AG04449 (cell line): Measurements from ENCODE around the gene GPC1.

Experiments used
- CTCF ChIA-PET: fragments of 350-600 bp; formaldehyde crosslinking; extraction: SDS; loops from one replicate; lab custom pipeline; 2021; ENCODE audit warnings: antibody characterized with exemption; lab: Yijun Ruan, JAX
- POLR2A ChIA-PET: fragments of 400-600, 350-600 bp; formaldehyde crosslinking; extraction: SDS; loops from one replicate; lab custom pipeline; 2020; ENCODE audit warnings: antibody characterized with exemption, inconsistent platforms; lab: Yijun Ruan, JAX
- DNase-seq: peaks from one replicate; pipeline ENCODE4 v3.0.0-alpha.2; 2010; ENCODE audit warnings: low read depth, low spot score
- H3K4me3 ChIP-seq: 2 replicates; pipeline ENCODE4 v1.5.1; 2011; ENCODE audit warnings: low read depth, mild to moderate bottlenecking, control low read depth, low read length
- TF ChIP-seq, protein P1 (sequence below): IDR thresholded peaks from one replicate; pipeline ENCODE4 v1.5.1; 2011; ENCODE audit warnings: mild to moderate bottlenecking, moderate library complexity, low read length, control low read depth, inconsistent platforms; ENCODE audit not compliant: insufficient read depth; ENCODE audit errors: missing control alignments

GPC1 gene

DNA sequence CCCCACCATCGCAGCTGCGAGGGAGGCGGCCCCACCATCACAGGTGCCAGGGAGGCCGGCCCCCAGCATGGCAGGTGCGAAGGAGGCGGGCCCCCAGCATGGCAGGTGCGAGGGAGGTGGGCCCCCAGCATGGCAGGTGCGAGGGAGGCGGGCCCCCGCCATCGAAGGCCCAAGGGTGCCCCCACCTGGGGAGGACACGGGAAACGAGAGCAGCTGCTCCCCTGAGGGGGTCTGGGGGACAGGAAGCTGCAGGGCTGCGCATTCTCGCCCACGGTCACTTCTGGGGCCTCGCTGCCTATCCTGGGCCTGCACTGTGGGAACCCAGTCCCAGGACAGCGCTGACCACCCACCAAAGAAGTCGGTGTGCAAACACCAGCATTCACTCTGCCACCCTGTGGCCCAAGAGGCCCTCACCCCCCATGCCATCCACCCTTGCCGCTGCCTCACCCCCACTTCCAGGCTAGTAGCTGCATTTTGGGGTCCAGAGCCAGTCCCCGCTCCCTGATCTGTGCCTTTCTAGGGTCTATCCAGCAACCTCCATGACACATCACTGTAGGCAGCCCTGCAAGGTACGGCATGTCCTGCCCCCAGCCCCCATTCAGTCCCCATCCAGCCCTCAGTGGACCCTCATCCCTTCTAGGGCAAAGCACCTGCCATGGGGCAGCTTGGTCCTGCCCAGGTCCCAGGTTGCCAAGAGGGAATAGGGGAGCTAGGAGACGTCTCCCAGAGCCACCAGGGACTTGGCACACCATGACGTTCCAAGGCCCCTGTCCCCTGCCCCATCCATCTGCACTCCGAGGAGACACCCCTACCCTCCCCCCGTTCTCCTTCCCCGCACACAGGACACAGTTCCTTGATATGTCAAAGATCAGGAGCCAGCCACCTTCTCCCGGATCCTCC, 24.0 kb upstream of the GPC1 start:
- no peak for DNase-seq
- ChIA-PET CTCF (interaction anchor here (1.3 kb wide), 1 partner anchor 16 kb away, joined by 4 read pairs; no protein-coding TSS in a partner anchor), POLR2A (interaction anchor here (0.6 kb wide), 1 partner anchor 387 kb away, joined by 3 read pairs; the partner anchor contains the start of gene NDUFA10)

DNA sequence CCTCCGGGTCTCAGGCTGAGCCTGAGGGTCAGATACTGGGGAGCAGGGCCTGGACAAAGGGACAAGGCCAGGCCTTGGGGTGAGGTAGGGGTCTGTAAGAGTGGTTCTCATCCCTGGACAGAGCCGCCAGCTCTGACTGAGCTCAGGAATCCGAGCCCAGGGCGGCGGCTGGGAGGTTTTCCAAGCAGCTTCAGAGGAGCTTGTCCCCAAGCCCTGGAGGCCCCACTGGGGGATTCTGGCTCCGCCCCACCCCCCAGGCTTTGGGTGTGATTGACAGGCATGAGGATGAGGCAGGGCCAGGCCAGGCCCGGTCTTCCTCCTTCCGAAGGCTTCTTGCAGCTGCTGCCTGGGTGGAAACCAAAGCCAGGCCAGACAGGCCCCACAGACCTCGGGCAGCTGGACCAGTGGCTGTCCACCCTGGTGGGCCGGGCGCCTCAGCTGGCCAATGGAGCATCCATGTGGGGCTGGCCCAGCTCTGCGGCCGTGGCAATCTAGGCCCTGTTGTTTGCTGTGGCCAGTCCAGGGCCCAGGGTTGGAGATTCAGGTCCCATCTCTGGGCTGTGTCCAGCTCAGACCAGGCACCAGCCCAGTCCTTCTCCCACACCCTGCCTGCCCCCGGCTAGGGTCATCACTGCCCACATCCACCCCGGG, 23.1 kb upstream of the GPC1 start:
- no peak for DNase-seq
- TF ChIP-seq, protein P1, sequence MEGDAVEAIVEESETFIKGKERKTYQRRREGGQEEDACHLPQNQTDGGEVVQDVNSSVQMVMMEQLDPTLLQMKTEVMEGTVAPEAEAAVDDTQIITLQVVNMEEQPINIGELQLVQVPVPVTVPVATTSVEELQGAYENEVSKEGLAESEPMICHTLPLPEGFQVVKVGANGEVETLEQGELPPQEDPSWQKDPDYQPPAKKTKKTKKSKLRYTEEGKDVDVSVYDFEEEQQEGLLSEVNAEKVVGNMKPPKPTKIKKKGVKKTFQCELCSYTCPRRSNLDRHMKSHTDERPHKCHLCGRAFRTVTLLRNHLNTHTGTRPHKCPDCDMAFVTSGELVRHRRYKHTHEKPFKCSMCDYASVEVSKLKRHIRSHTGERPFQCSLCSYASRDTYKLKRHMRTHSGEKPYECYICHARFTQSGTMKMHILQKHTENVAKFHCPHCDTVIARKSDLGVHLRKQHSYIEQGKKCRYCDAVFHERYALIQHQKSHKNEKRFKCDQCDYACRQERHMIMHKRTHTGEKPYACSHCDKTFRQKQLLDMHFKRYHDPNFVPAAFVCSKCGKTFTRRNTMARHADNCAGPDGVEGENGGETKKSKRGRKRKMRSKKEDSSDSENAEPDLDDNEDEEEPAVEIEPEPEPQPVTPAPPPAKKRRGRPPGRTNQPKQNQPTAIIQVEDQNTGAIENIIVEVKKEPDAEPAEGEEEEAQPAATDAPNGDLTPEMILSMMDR: no peak
- ChIA-PET POLR2A (interaction anchor here (0.6 kb wide), 1 partner anchor 387 kb away, joined by 3 read pairs; the partner anchor contains the start of gene NDUFA10), CTCF (interaction anchor here (1.3 kb wide), 1 partner anchor 15 kb away, joined by 4 read pairs; no protein-coding TSS in a partner anchor)
- no peak overlapping the region for H3K4me3 ChIP-seq

More for the DNA sequence above, 24.0 kb upstream of the GPC1 start:
- TF ChIP-seq, protein P1: no peak
- no peak overlapping the region for H3K4me3 ChIP-seq

DNA sequence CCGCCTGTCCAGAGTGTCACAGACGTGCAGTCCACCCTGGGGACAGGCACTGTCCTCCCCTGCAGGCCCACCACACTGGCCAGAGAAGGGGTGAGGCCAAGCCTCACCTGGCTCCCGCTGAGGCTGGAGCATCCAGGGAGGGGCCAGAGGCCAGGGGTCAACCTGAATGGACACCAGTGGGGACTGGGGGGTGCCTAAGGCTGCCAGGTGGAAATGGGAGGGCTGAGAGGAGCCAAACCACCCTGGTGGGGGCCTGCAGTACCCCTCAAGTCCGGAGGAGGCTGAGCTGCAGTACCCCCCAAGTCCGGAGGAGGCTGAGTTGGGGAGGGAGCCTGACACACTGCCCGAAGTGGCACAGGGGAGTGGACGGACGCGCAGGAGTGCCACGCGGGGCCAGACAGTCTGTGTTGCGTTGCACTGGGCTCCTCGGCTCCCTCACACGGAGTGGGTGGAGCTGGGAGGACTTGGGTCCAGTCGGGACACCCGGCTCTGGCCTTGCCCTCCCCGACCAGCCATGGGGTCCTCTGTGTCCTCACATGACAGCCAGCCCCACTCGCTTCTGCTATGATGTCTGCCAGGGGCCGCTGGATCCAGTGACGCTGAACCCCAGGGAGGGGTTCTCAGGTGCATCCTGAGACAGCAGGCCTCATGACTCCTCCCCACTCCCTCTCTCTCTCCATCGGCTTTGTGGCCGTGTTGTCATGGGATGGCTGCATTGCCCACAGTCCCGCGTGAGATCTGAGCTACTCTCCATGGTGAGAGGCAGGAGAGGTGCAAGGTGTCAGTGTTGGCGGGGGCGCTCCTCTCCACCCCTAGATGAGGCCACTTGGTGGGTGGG, 22.3 kb upstream of the GPC1 start:
- TF ChIP-seq, protein P1: no peak
- ChIA-PET CTCF (interaction anchor here (1.3 kb wide), 1 partner anchor 14 kb away, joined by 4 read pairs; no protein-coding TSS in a partner anchor), POLR2A (no interaction called here)
- H3K4me3 ChIP-seq: no peak overlapping the region
- DNase-seq: no peak

DNA sequence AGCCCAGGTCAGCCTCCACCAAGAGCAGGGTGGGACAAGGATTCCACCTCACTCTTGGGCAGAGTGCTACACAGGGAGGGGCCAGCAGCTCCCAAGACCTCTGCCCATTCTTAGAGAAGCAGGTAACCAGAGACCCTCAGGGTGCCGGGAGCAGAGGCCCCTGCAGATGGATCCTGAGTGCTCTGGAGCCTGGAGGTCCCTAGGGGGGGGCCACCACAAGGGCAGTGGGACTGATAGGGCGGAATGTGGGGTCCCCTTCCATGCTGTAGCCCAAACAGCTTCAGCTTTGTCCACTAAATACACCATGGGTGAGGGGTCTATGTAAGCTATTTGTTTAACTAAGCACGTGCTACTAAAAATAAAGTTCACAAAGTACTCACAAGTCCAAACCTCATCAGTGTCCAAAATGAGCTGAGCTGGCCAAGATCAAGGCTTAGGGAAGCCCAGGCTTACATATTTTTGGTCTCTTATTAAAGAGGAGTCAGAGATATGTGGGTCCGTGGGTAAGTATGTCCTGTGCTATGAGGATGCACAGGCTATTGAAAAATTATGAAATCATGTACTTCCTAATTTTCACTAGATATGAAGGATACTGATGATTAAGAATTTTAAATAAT, 21.5 kb upstream of the GPC1 start:
- H3K4me3 ChIP-seq: no peak overlapping the region
- POLR2A ChIA-PET: no interaction called here
- DNase-seq: no peak
- CTCF ChIA-PET: no interaction called here
- TF ChIP-seq, protein P1: no peak

DNA sequence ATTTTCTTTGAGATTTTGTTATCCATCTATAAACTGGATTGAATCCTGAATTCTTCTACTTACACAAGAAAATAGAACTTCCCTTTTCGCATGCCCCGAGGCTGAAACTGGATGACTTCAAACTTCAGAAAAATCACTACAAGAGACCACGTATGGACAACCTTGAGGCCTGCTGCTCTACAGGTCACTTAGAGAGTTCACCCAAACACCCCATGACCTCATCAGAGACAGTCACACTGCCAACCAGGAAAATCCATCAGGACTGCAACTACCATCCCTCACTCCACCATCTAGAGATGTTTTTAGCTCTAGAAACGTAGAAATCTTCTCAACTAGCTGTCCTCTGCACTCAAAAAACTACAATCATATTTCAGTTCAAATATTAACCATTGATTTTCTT, 18.6 kb upstream of the GPC1 start:
- ChIA-PET POLR2A (no interaction called here), CTCF (interaction anchor here (1.4 to 1.8 kb wide), 2 partner anchors 10 to 22 kb away, joined by 3 to 6 read pairs; no protein-coding TSS in a partner anchor)
- H3K4me3 ChIP-seq: no peak overlapping the region
- TF ChIP-seq, protein P1: no peak
- no peak for DNase-seq
